GM18508 (cell line): ENCODE results near the gene STAMBP.
"Not testable (repeated sequence)": the region's sequence is repeated elsewhere in the genome, so short reads cannot be mapped to it uniquely, and the experiment has no call there.

Source experiments
- ATAC-seq: cut with Tn5 transposase; IDR thresholded peaks from one replicate; pipeline ENCODE4 v1.9.1; 2021; ENCODE audit warnings: moderate number of reproducible peaks; ENCODE audit not compliant: insufficient read depth, unreplicated experiment

Gene STAMBP

GRCh38 chr2:73903949-73904613 is 75.3 kb downstream of the STAMBP start:
- not testable (repeated sequence) for ATAC-seq

GRCh38 chr2:73904952-73905351 is 76.2 kb downstream of the STAMBP start:
- ATAC-seq: no peak

- ATAC-seq: no peak
Measured at GRCh38 chr2:73906847-73907505, 78.2 kb downstream of the STAMBP start.

GRCh38 chr2:73907840-73908452 is 79.2 kb downstream of the STAMBP start:
- no peak for ATAC-seq

GRCh38 chr2:73908689-73909652 is 80.2 kb downstream of the STAMBP start:
- no peak for ATAC-seq

DNA sequence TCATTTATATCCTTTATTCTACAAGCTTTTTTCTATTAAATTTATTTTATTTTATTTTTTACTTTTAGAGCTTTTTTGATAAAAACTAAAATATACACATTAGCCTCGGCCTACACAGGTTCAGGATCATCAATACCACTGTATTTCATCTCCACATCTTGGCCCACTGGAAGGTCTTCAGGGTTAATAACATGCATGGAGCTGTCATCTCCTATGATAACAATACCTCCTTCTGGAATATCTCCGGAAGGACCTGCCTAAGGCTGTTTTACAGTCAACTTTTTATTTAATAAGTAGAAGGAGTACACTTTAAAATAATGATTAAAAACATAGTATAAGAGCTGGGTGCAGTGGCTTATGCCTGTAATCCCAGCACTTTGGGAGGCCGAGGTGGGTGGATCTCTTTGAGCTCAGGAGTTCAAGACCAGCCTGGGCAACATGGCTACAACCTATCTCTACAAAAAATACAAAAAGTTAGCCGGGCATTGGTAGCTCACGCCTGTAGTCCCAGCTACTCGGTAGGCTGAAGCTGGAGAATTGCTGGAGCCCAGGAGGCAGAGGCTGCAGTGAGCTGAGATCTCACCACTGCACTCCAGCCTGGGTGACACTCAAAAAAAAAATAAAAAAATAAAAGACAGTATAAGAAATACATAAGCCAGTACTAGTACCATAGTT is 82.2 kb downstream of the STAMBP start:
- ATAC-seq: no peak

GRCh38 chr2:73911548-73912208 is 82.9 kb downstream of the STAMBP start:
- ATAC-seq: no peak

DNA sequence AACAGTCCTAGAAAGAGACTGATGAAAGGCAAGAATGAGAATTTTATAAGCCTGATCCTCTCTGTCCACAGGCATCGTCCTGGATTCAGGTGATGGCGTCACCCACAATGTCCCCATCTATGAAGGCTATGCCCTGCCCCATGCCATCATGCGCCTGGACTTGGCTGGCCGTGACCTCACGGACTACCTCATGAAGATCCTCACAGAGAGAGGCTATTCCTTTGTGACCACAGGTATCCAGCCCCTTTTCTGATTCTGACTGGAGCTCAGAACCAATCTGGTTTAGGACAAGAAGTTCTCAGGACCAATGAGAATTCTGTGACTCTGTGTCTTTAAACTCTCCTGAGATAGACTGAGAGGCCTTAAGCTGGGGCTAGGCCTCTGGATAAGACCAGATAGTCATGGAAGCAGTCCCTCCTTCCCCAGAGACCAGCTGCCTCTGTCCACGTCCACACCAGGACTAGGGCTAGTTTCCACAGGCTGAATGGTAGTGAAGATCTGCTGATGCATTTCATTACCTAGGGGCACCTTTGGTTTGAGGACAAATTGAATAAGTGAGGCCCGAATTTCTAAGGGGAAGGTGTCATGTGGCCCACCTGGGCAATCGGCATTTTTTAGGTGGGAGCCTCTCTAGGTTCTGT is 84.8 kb downstream of the STAMBP start:
- no peak for ATAC-seq

GRCh38 chr2:73914667-73915066 is 85.9 kb downstream of the STAMBP start:
- no peak for ATAC-seq

- no peak for ATAC-seq
Measured at GRCh38 chr2:73915437-73915993, 86.8 kb downstream of the STAMBP start.

GRCh38 chr2:73916666-73917065 is 87.9 kb downstream of the STAMBP start:
- no peak for ATAC-seq

GRCh38 chr2:73917296-73917695 is 88.5 kb downstream of the STAMBP start:
- ATAC-seq: no peak

- no peak for ATAC-seq
Measured at GRCh38 chr2:73917696-73918207, 89.0 kb downstream of the STAMBP start.

DNA sequence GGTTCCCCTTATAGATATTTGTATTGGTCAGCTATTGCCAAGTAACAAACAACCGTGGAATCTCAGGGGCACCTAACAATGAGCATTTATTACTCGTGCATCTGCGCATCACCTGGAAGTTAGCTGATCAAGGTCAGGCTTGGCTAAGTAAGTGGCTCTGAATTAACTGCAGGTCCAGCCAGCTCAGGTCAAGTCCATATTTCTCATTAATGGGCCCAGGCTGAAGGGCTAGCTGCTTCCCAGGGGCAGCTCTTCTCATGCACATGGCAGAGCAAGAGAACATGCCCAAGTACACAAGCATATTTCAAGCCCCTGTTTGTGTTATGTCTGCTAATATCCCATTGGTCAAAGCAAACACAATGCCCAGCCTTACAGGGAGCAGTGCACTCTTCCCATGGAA is 90.1 kb downstream of the STAMBP start:
- ATAC-seq: no peak

GRCh38 chr2:73919596-73920228 is 91.0 kb downstream of the STAMBP start:
- ATAC-seq: no peak

GRCh38 chr2:73920577-73921545 is 92.1 kb downstream of the STAMBP start:
- no peak for ATAC-seq

DNA sequence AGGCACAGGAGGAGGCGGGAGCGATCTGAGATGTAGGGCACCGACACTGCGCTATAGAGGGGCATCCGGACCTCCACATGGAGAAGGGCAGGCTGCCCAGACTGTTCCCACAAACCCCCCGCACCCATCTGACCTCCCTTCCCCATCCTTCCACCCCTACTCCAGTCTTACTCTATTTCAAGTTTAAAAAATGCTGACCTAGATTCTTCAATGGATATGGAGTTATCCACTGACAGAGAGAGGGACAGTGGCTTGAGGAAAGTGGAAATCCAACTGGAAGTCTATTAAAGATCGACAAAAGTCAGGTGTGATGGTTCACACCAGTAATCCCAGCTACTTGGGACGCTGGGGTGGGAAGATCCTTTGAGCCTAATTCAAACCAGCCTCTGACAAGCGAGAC is 92.8 kb downstream of the STAMBP start:
- no peak for ATAC-seq
